Panc1 (cell line): Measurements from ENCODE around the gene TSPAN5. TPM values are rescaled to one million over a fixed set of nuclear protein-coding genes. Genes with fewer than 3 reads are reported as not detected.

Experiments used
- ATAC-seq: fragments of 200-7000 bp; cut with Tn5 transposase; 2 replicates; pipeline ENCODE4 v1.9.1; 2020; ENCODE audit warnings: mild to moderate bottlenecking, moderate library complexity
- BruUV-seq: library from RNA; stranded (reverse); fragments of 400-500 nt; replicated peaks from 2 replicates; lab custom pipeline; 2021; lab: Mats Ljungman, UMichigan
- CTCF ChIA-PET: fragments of 300-600 bp; sonication (Branson Sonifier 250); formaldehyde crosslinking; loops from one replicate; lab custom pipeline; 2022; ENCODE audit warnings: antibody characterized with exemption; lab: Charles Lee
- POLR2A ChIA-PET: fragments of 300-600 bp; sonication (Branson Sonifier 250); formaldehyde crosslinking; loops from one replicate; lab custom pipeline; 2022; ENCODE audit warnings: antibody characterized with exemption; lab: Charles Lee
- DNase-seq: peaks from one replicate; pipeline ENCODE4 v3.0.0-alpha.2; 2010; ENCODE audit warnings: low read depth, low spot score
- H3K27ac ChIP-seq: 2 replicates; pipeline ENCODE4 v1.5.1; 2011; ENCODE audit warnings: mild to moderate bottlenecking, low read length, inconsistent platforms
- H3K27me3 ChIP-seq: fragments of 200-500 bp; sonication (Bioruptor generic); 2 replicates; pipeline ENCODE4 v1.6.0; 2014; ENCODE audit warnings: low read length, inconsistent platforms; ENCODE audit not compliant: control insufficient read depth, insufficient read depth
- H3K36me3 ChIP-seq: fragments of 200-500 bp; sonication (Bioruptor generic); 2 replicates; pipeline ENCODE4 v1.5.1; 2014; ENCODE audit warnings: inconsistent platforms, mild to moderate bottlenecking, low read length, moderate library complexity; ENCODE audit not compliant: control insufficient read depth, insufficient read depth
- H3K4me1 ChIP-seq: 2 replicates; pipeline ENCODE4 v1.5.1; 2011; ENCODE audit warnings: inconsistent platforms, mild to moderate bottlenecking, low read length, moderate library complexity; ENCODE audit not compliant: control insufficient read depth, insufficient read depth
- H3K4me3 ChIP-seq, 2 experiments: 2 replicates each; pipeline ENCODE4 v1.5.1; 2011 to 2012; ENCODE audit warnings: low read depth in 2 of 2, low read length in 2 of 2, mild to moderate bottlenecking in 2 of 2, inconsistent platforms in 1 of 2, moderate library complexity in 1 of 2
- H3K9me3 ChIP-seq: fragments of 200-500 bp; sonication (Bioruptor generic); 2 replicates; pipeline ENCODE4 v1.5.1; 2014; ENCODE audit warnings: low read depth, mild to moderate bottlenecking, inconsistent platforms, low read length, moderate library complexity; ENCODE audit not compliant: control insufficient read depth, insufficient read depth
- CTCF ChIP-seq: fragments of 450-650 bp; IDR thresholded peaks from 2 replicates; pipeline ENCODE4 v1.5.1; 2017; ENCODE audit warnings: mild to moderate bottlenecking
- POLR2AphosphoS5 ChIP-seq: IDR thresholded peaks from 2 replicates; pipeline ENCODE4 v1.6.1; 2012; ENCODE audit warnings: mild to moderate bottlenecking, low read depth, low read length, moderate library complexity
- REST ChIP-seq, 2 experiments: IDR thresholded peaks; 2 replicates each; pipeline ENCODE4 v1.6.1; 2011 to 2012; ENCODE audit warnings: low read depth in 2 of 2, control low read depth in 1 of 2, low read length in 1 of 2, mild to moderate bottlenecking in 1 of 2, moderate library complexity in 1 of 2; ENCODE audit not compliant: insufficient read depth in 1 of 2
- SIN3A ChIP-seq: IDR thresholded peaks from 2 replicates; pipeline ENCODE4 v1.6.1; 2012; ENCODE audit warnings: low read depth, mild to moderate bottlenecking, low read length, moderate library complexity, borderline replicate concordance; ENCODE audit not compliant: insufficient read depth
- TCF7L2 ChIP-seq: IDR thresholded peaks from 2 replicates; pipeline ENCODE4 v1.6.1; 2011; ENCODE audit warnings: mild to moderate bottlenecking, low read depth, low read length, inconsistent platforms
- in situ Hi-C: cut with HindIII; loops from 2 replicates; pipeline ENCODE4 v1.10.0; 2016; ENCODE audit warnings: low sequenced_read_pairs, low pct_unique_long_range_greater_than_20kb
- intact Hi-C: fragments of 100-400 bp; cut with micrococcal nuclease; formaldehyde crosslinking; loops from one replicate; pipeline ENCODE4 v1.10.0; 2022; ENCODE audit not compliant: unreplicated experiment
- total RNA-seq: library from RNA; stranded (reverse); gene quantifications from one replicate; pipeline ENCODE4 v1.2.1, GENCODE V29; 2021; ENCODE audit not compliant: unreplicated experiment

Gene TSPAN5
- total RNA-seq, 1 experiment from 2014 or later: 61.9 TPM

DNA sequence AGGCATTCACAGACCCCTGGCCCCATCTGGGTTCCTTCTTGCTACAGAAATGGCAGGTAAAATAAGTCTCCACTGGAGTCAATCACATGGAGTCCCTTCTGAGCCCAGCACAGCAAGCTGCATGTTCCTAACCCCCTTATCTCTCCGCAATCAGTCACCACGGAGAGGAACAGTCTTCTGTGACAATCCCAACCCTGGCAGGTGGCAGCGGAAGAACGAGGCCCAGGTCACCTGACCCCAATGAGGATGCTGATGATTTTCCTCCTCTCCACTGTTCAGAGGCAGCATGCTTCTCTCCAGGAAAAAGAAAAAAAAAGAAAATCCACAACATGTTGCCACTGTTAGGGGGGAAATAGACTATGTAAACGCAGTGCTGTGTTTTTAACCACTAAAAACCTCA, 50.1 kb downstream of the TSPAN5 start:
- Histone ChIP-seq H3K27me3 (no peaks in the 10 kb centered on the region), H3K4me1 (peaks cover 27% of the 10 kb centered on the region), H3K4me3 (no peak overlapping the region), H3K36me3 (no peaks in the 10 kb centered on the region; the same call in 1 of the 2 replicates), H3K9me3 (no peaks in the 10 kb centered on the region), H3K27ac (no peak overlapping the region; the same call in 1 of the 2 replicates)
- TF ChIP-seq TCF7L2 (no peak), POLR2AphosphoS5 (no peak), CTCF (no peak)
- in situ Hi-C loops (no loop called here), intact Hi-C loops (no loop called here)
- POLR2A ChIA-PET: no interaction called here
- no peak for DNase-seq
- CTCF ChIA-PET: no interaction called here
- BruUV-seq: no TSS peak
- no peak for ATAC-seq

GRCh38 chr4:98606894-98607293, 51.5 kb downstream of the TSPAN5 start:
- no TSS peak for BruUV-seq
- ATAC-seq: no peak

More at GRCh38 chr4:98606894-98607293, 51.5 kb downstream of the TSPAN5 start:
- in situ Hi-C loops (no loop called here), intact Hi-C loops (no loop called here)
- ChIA-PET CTCF (no interaction called here), POLR2A (no interaction called here)
- H3K27ac ChIP-seq: no peak overlapping the region
- no peak for DNase-seq
- no peaks in the 10 kb centered on the region for H3K27me3 ChIP-seq
- no peaks in the 10 kb centered on the region for H3K9me3 ChIP-seq
- TF ChIP-seq REST (IDR thresholded peaks at IDR 0.05; ENCODE audit: insufficient read depth in 1 of 2, low read depth in 2 of 2, low read length in 1 of 2) (no peak), TCF7L2 (no peak), POLR2AphosphoS5 (no peak), SIN3A (no peak), CTCF (no peak)
- H3K4me1 ChIP-seq: peaks cover 14% of the 10 kb centered on the region; the same call in 1 of the 2 replicates
- no peaks in the 10 kb centered on the region; the same call in 1 of the 2 replicates for H3K36me3 ChIP-seq
- no peak overlapping the region for H3K4me3 ChIP-seq
